ENCODE measurements around the gene ZNF213.

GRCh38 chr16:3171181-3171854 is 36.5 kb downstream of the ZNF213 start:
- no peak for TF ChIP-seq POLR2A (IDR thresholded peaks at IDR 0.05)
- TF ChIP-seq CTCF (IDR thresholded peaks at IDR 0.05), result no peak
